ENCODE data around the gene EFCAB11. TPM values are rescaled to one million over a fixed set of nuclear protein-coding genes. Genes with fewer than 3 reads are reported as not detected.

Gene EFCAB11
- polyA plus RNA-seq: 1 to 10 TPM; 6.2 to 6.3 TPM

GRCh38 chr14:89954070-89955021 lies at the start of gene EFCAB11:
Gene EFCAB11 (minus strand): TSS chr14:89954730. CDS start chr14:89954660, 70 bp downstream.
- 3% methylated on average over 44 of the region's 44 CpGs for WGBS, 2 donors
- H3K27me3 ChIP-seq (ENCODE audit: control insufficient read depth in 1 of 2, insufficient read depth in 2 of 2, low read length in 2 of 2): no peaks in the 10 kb centered on the region

GRCh38 chr14:90003526-90004307 lies 49.2 kb upstream of the EFCAB11 start:
- no peak overlapping the region for H3K4me3 ChIP-seq (ENCODE audit: low read depth in 1 of 2, low read length in 2 of 2)
- no peak overlapping the region for H3K27ac ChIP-seq (ENCODE audit: low read depth in 2 of 2, low read length in 1 of 2)
- WGBS, 2 donors: 85 to 86% methylated on average over 6 of the region's 6 CpGs
- H3K27me3 ChIP-seq (ENCODE audit: control insufficient read depth in 1 of 2, insufficient read depth in 2 of 2, low read length in 2 of 2): no peaks in the 10 kb centered on the region
- no peaks in the 10 kb centered on the region for H3K4me1 ChIP-seq (ENCODE audit: control insufficient read depth in 2 of 2, insufficient read depth in 2 of 2, low read length in 1 of 2)
- H3K36me3 ChIP-seq (ENCODE audit: control insufficient read depth in 2 of 2, insufficient read depth in 2 of 2, low read length in 1 of 2): peaks cover 0 to 4% of the 10 kb centered on the region in 2 donors
- H3K9me3 ChIP-seq (ENCODE audit: control insufficient read depth in 2 of 2, insufficient read depth in 1 of 2, low read depth in 1 of 2, low read length in 1 of 2): no peaks in the 10 kb centered on the region

More at GRCh38 chr14:89954070-89955021, at the start of gene EFCAB11:
- H3K9me3 ChIP-seq (ENCODE audit: control insufficient read depth in 2 of 2, insufficient read depth in 1 of 2, low read depth in 1 of 2, low read length in 1 of 2): peaks cover 0 to 2% of the 10 kb centered on the region in 2 donors
- H3K27ac ChIP-seq (ENCODE audit: low read depth in 2 of 2, low read length in 1 of 2): peak within 1 kb of the TSS; percentile 78 to 85
- H3K4me3 ChIP-seq (ENCODE audit: low read depth in 1 of 2, low read length in 2 of 2): peak within 1 kb of the TSS; percentile 71 to 90
- peaks cover 0 to 2% of the 10 kb centered on the region in 2 donors for H3K4me1 ChIP-seq (ENCODE audit: control insufficient read depth in 2 of 2, insufficient read depth in 2 of 2, low read length in 1 of 2)
- H3K36me3 ChIP-seq (ENCODE audit: control insufficient read depth in 2 of 2, insufficient read depth in 2 of 2, low read length in 1 of 2): peaks cover 0 to 11% of the 10 kb centered on the region in 2 donors

GRCh38 chr14:90000935-90001334 lies 46.4 kb upstream of the EFCAB11 start:
- WGBS, 2 donors: 96 to 97% methylated on average over 2 of the region's 2 CpGs
- Histone ChIP-seq H3K4me3 (ENCODE audit: low read depth in 1 of 2, low read length in 2 of 2) (no peak overlapping the region), H3K27ac (ENCODE audit: low read depth in 2 of 2, low read length in 1 of 2) (no peak overlapping the region), H3K4me1 (ENCODE audit: control insufficient read depth in 2 of 2, insufficient read depth in 2 of 2, low read length in 1 of 2) (no peaks in the 10 kb centered on the region), H3K36me3 (ENCODE audit: control insufficient read depth in 2 of 2, insufficient read depth in 2 of 2, low read length in 1 of 2) (peaks cover 0 to 16% of the 10 kb centered on the region in 2 donors), H3K9me3 (ENCODE audit: control insufficient read depth in 2 of 2, insufficient read depth in 1 of 2, low read depth in 1 of 2, low read length in 1 of 2) (no peaks in the 10 kb centered on the region), H3K27me3 (ENCODE audit: control insufficient read depth in 1 of 2, insufficient read depth in 2 of 2, low read length in 2 of 2) (no peaks in the 10 kb centered on the region)

GRCh38 chr14:89996963-89997362 lies 42.4 kb upstream of the EFCAB11 start:
- Histone ChIP-seq H3K36me3 (ENCODE audit: control insufficient read depth in 2 of 2, insufficient read depth in 2 of 2, low read length in 1 of 2) (peaks cover 0 to 14% of the 10 kb centered on the region in 2 donors), H3K27ac (ENCODE audit: low read depth in 2 of 2, low read length in 1 of 2) (no peak overlapping the region), H3K27me3 (ENCODE audit: control insufficient read depth in 1 of 2, insufficient read depth in 2 of 2, low read length in 2 of 2) (no peaks in the 10 kb centered on the region), H3K9me3 (ENCODE audit: control insufficient read depth in 2 of 2, insufficient read depth in 1 of 2, low read depth in 1 of 2, low read length in 1 of 2) (no peaks in the 10 kb centered on the region), H3K4me3 (ENCODE audit: low read depth in 1 of 2, low read length in 2 of 2) (no peak overlapping the region), H3K4me1 (ENCODE audit: control insufficient read depth in 2 of 2, insufficient read depth in 2 of 2, low read length in 1 of 2) (no peaks in the 10 kb centered on the region)
- 76 to 96% methylated on average over 1 of the region's 1 CpG for WGBS, 2 donors

GRCh38 chr14:89992273-89992672 lies 37.7 kb upstream of the EFCAB11 start:
- 95 to 96% methylated on average over 3 of the region's 3 CpGs for WGBS, 2 donors
- Histone ChIP-seq H3K27me3 (ENCODE audit: control insufficient read depth in 1 of 2, insufficient read depth in 2 of 2, low read length in 2 of 2) (no peaks in the 10 kb centered on the region), H3K36me3 (ENCODE audit: control insufficient read depth in 2 of 2, insufficient read depth in 2 of 2, low read length in 1 of 2) (peaks cover 10 to 16% of the 10 kb centered on the region in 2 donors), H3K27ac (ENCODE audit: low read depth in 2 of 2, low read length in 1 of 2) (no peak overlapping the region), H3K4me3 (ENCODE audit: low read depth in 1 of 2, low read length in 2 of 2) (no peak overlapping the region), H3K4me1 (ENCODE audit: control insufficient read depth in 2 of 2, insufficient read depth in 2 of 2, low read length in 1 of 2) (no peaks in the 10 kb centered on the region), H3K9me3 (ENCODE audit: control insufficient read depth in 2 of 2, insufficient read depth in 1 of 2, low read depth in 1 of 2, low read length in 1 of 2) (no peaks in the 10 kb centered on the region)

- WGBS, 2 donors: 47 to 63% methylated on average over 2 of the region's 2 CpGs
- Histone ChIP-seq H3K27ac (ENCODE audit: low read depth in 2 of 2, low read length in 1 of 2) (no peak overlapping the region), H3K36me3 (ENCODE audit: control insufficient read depth in 2 of 2, insufficient read depth in 2 of 2, low read length in 1 of 2) (peaks cover 10 to 12% of the 10 kb centered on the region in 2 donors), H3K4me1 (ENCODE audit: control insufficient read depth in 2 of 2, insufficient read depth in 2 of 2, low read length in 1 of 2) (no peaks in the 10 kb centered on the region), H3K27me3 (ENCODE audit: control insufficient read depth in 1 of 2, insufficient read depth in 2 of 2, low read length in 2 of 2) (no peaks in the 10 kb centered on the region), H3K9me3 (ENCODE audit: control insufficient read depth in 2 of 2, insufficient read depth in 1 of 2, low read depth in 1 of 2, low read length in 1 of 2) (no peaks in the 10 kb centered on the region), H3K4me3 (ENCODE audit: low read depth in 1 of 2, low read length in 2 of 2) (no peak overlapping the region)
Measured at GRCh38 chr14:89990623-89991275, 36.2 kb upstream of the EFCAB11 start.

GRCh38 chr14:89990218-89990617 lies 35.7 kb upstream of the EFCAB11 start:
- no peaks in the 10 kb centered on the region for H3K9me3 ChIP-seq (ENCODE audit: control insufficient read depth in 2 of 2, insufficient read depth in 1 of 2, low read depth in 1 of 2, low read length in 1 of 2)
- peaks cover 10 to 12% of the 10 kb centered on the region in 2 donors for H3K36me3 ChIP-seq (ENCODE audit: control insufficient read depth in 2 of 2, insufficient read depth in 2 of 2, low read length in 1 of 2)
- H3K27me3 ChIP-seq (ENCODE audit: control insufficient read depth in 1 of 2, insufficient read depth in 2 of 2, low read length in 2 of 2): no peaks in the 10 kb centered on the region
- WGBS, 2 donors: 95 to 97% methylated on average over 5 of the region's 5 CpGs
- H3K4me1 ChIP-seq (ENCODE audit: control insufficient read depth in 2 of 2, insufficient read depth in 2 of 2, low read length in 1 of 2): no peaks in the 10 kb centered on the region
- no peak overlapping the region for H3K27ac ChIP-seq (ENCODE audit: low read depth in 2 of 2, low read length in 1 of 2)
- H3K4me3 ChIP-seq (ENCODE audit: low read depth in 1 of 2, low read length in 2 of 2): no peak overlapping the region

- H3K27ac ChIP-seq (ENCODE audit: low read depth in 2 of 2, low read length in 1 of 2): no peak overlapping the region
- 94 to 97% methylated on average over 5 of the region's 5 CpGs for WGBS, 2 donors
- H3K36me3 ChIP-seq (ENCODE audit: control insufficient read depth in 2 of 2, insufficient read depth in 2 of 2, low read length in 1 of 2): peaks cover 12 to 14% of the 10 kb centered on the region in 2 donors
- no peaks in the 10 kb centered on the region for H3K9me3 ChIP-seq (ENCODE audit: control insufficient read depth in 2 of 2, insufficient read depth in 1 of 2, low read depth in 1 of 2, low read length in 1 of 2)
- H3K4me3 ChIP-seq (ENCODE audit: low read depth in 1 of 2, low read length in 2 of 2): no peak overlapping the region
- no peaks in the 10 kb centered on the region for H3K4me1 ChIP-seq (ENCODE audit: control insufficient read depth in 2 of 2, insufficient read depth in 2 of 2, low read length in 1 of 2)
- H3K27me3 ChIP-seq (ENCODE audit: control insufficient read depth in 1 of 2, insufficient read depth in 2 of 2, low read length in 2 of 2): no peaks in the 10 kb centered on the region
Measured at GRCh38 chr14:89988787-89989186, 34.3 kb upstream of the EFCAB11 start.

- Histone ChIP-seq H3K36me3 (ENCODE audit: control insufficient read depth in 2 of 2, insufficient read depth in 2 of 2, low read length in 1 of 2) (peaks cover 10 to 14% of the 10 kb centered on the region in 2 donors), H3K4me1 (ENCODE audit: control insufficient read depth in 2 of 2, insufficient read depth in 2 of 2, low read length in 1 of 2) (no peaks in the 10 kb centered on the region), H3K4me3 (ENCODE audit: low read depth in 1 of 2, low read length in 2 of 2) (no peak overlapping the region), H3K9me3 (ENCODE audit: control insufficient read depth in 2 of 2, insufficient read depth in 1 of 2, low read depth in 1 of 2, low read length in 1 of 2) (no peaks in the 10 kb centered on the region), H3K27me3 (ENCODE audit: control insufficient read depth in 1 of 2, insufficient read depth in 2 of 2, low read length in 2 of 2) (no peaks in the 10 kb centered on the region), H3K27ac (ENCODE audit: low read depth in 2 of 2, low read length in 1 of 2) (no peak overlapping the region)
Measured at GRCh38 chr14:89987161-89987475, 32.6 kb upstream of the EFCAB11 start.
